ENCODE data around the gene TTL.
"Not testable (repeated sequence)": the region's sequence is repeated elsewhere in the genome, so short reads cannot be mapped to it uniquely, and the experiment has no call there.

GRCh38 chr2:112438603-112439261 is 43.2 kb upstream of the TTL start:
- not testable (repeated sequence) for TF ChIP-seq JUND (IDR thresholded peaks at IDR 0.05); EZH2phosphoT487 (IDR thresholded peaks at IDR 0.05; ENCODE audit: borderline replicate concordance, low read depth); FOXM1 (IDR thresholded peaks at IDR 0.05; ENCODE audit: low read depth); CTCF (IDR thresholded peaks at IDR 0.05); MXI1 (IDR thresholded peaks at IDR 0.05; ENCODE audit: low read depth, low read length); RFX5 (IDR thresholded peaks at IDR 0.05; ENCODE audit: low read length); MAX (IDR thresholded peaks at IDR 0.05; ENCODE audit: low read depth); CHD2 (IDR thresholded peaks at IDR 0.05; ENCODE audit: low read length, partially characterized antibody); EP300 (IDR thresholded peaks at IDR 0.05; ENCODE audit: borderline replicate concordance in 1 of 2, low read depth in 1 of 2, low read length in 1 of 2); SMC3 (IDR thresholded peaks at IDR 0.05; ENCODE audit: low read depth, low read length); RCOR1 (IDR thresholded peaks at IDR 0.05; ENCODE audit: low read length); GATA2 (CRISPR knock-in tag; IDR thresholded peaks at IDR 0.05); REST (IDR thresholded peaks at IDR 0.05; ENCODE audit: low read depth, low read length)

All from SK-N-SH (cell line).